HEK293 (cell line): Measurements from ENCODE around the gene TMEM205.

Experiments
- GLI4 ChIP-seq: fragments of 450-650 bp; formaldehyde crosslinking; IDR thresholded peaks from 2 replicates; pipeline ENCODE4 v1.5.1; 2016; ENCODE audit warnings: missing biosample characterization, missing genetic modification characterization
- HOXC10 ChIP-seq: sonication (generic); formaldehyde crosslinking; IDR thresholded peaks from 2 replicates; pipeline ENCODE4 v1.8.1; 2023; ENCODE audit warnings: mild to moderate bottlenecking, missing genetic modification reagents
- OSR2 ChIP-seq: fragments of 450-650 bp; formaldehyde crosslinking; IDR thresholded peaks from 2 replicates; pipeline ENCODE4 v1.5.1; 2016; ENCODE audit warnings: missing biosample characterization, missing genetic modification characterization
- OVOL3 ChIP-seq: fragments of 450-650 bp; formaldehyde crosslinking; IDR thresholded peaks from 2 replicates; pipeline ENCODE4 v1.5.1; 2016; ENCODE audit warnings: missing biosample characterization, missing genetic modification characterization
- REST ChIP-seq: fragments of 450-650 bp; formaldehyde crosslinking; IDR thresholded peaks from 2 replicates; pipeline ENCODE4 v1.5.1; 2016; ENCODE audit warnings: missing biosample characterization, missing genetic modification characterization
- SALL2 ChIP-seq: fragments of 450-650 bp; formaldehyde crosslinking; IDR thresholded peaks from 2 replicates; pipeline ENCODE4 v1.5.0; 2017; ENCODE audit warnings: missing biosample characterization, mild to moderate bottlenecking, missing genetic modification characterization, borderline replicate concordance
- SCRT2 ChIP-seq: fragments of 450-650 bp; formaldehyde crosslinking; IDR thresholded peaks from 2 replicates; pipeline ENCODE4 v1.5.1; 2016; ENCODE audit warnings: missing biosample characterization, missing genetic modification characterization
- ZBTB11 ChIP-seq: fragments of 450-650 bp; formaldehyde crosslinking; conservative IDR thresholded peaks from 2 replicates; pipeline ENCODE4 v1.5.1; 2016; ENCODE audit warnings: low read depth, missing biosample characterization, missing genetic modification characterization
- ZNF133 ChIP-seq: fragments of 450-650 bp; formaldehyde crosslinking; IDR thresholded peaks from 2 replicates; pipeline ENCODE4 v1.5.1; 2016; ENCODE audit warnings: missing biosample characterization, missing genetic modification characterization
- ZNF155 ChIP-seq: fragments of 450-650 bp; formaldehyde crosslinking; IDR thresholded peaks from 2 replicates; pipeline ENCODE4 v1.5.1; 2016; ENCODE audit warnings: missing biosample characterization, missing genetic modification characterization
- ZNF19 ChIP-seq: fragments of 450-650 bp; formaldehyde crosslinking; IDR thresholded peaks from 2 replicates; pipeline ENCODE4; 2016; ENCODE audit warnings: missing biosample characterization, missing genetic modification characterization, low read depth
- ZNF292 ChIP-seq: fragments of 450-650 bp; formaldehyde crosslinking; IDR thresholded peaks from 2 replicates; pipeline ENCODE4 v1.5.1; 2016; ENCODE audit warnings: low read depth, missing biosample characterization, missing genetic modification characterization, borderline replicate concordance
- ZNF311 ChIP-seq: fragments of 450-650 bp; formaldehyde crosslinking; IDR thresholded peaks from 2 replicates; pipeline ENCODE4 v1.5.1; 2017; ENCODE audit warnings: missing biosample characterization, missing genetic modification characterization, borderline replicate concordance
- ZNF341 ChIP-seq: fragments of 450-650 bp; formaldehyde crosslinking; IDR thresholded peaks from 2 replicates; pipeline ENCODE4; 2016; ENCODE audit warnings: low read depth, missing biosample characterization, missing genetic modification characterization
- ZNF404 ChIP-seq: fragments of 450-650 bp; formaldehyde crosslinking; IDR thresholded peaks from 2 replicates; pipeline ENCODE4 v1.5.1; 2017; ENCODE audit warnings: missing biosample characterization, missing genetic modification characterization
- ZNF48 ChIP-seq: fragments of 450-650 bp; formaldehyde crosslinking; IDR thresholded peaks from 2 replicates; pipeline ENCODE4 v1.5.1; 2016; ENCODE audit warnings: missing biosample characterization, missing genetic modification characterization
- ZNF549 ChIP-seq: fragments of 450-650 bp; IDR thresholded peaks from 2 replicates; pipeline ENCODE4 v1.5.1; 2018; ENCODE audit warnings: missing biosample characterization, missing genetic modification characterization, mild to moderate bottlenecking, inconsistent platforms, moderate library complexity
- ZNF555 ChIP-seq: fragments of 450-650 bp; formaldehyde crosslinking; conservative IDR thresholded peaks from 2 replicates; pipeline ENCODE4 v1.5.1; 2017; ENCODE audit warnings: missing biosample characterization, mild to moderate bottlenecking, missing genetic modification characterization, inconsistent platforms
- ZNF621 ChIP-seq: fragments of 450-650 bp; formaldehyde crosslinking; IDR thresholded peaks from 2 replicates; pipeline ENCODE4 v1.5.1; 2017; ENCODE audit warnings: missing biosample characterization, missing genetic modification characterization
- ZNF639 ChIP-seq: fragments of 450-650 bp; formaldehyde crosslinking; IDR thresholded peaks from 2 replicates; pipeline ENCODE4 v1.5.1; 2016; ENCODE audit warnings: missing biosample characterization, missing genetic modification characterization
- TF ChIP-seq, protein P1 (sequence below): fragments of 450-650 bp; formaldehyde crosslinking; optimal IDR thresholded peaks from 2 replicates; pipeline ENCODE3; 2016; ENCODE audit warnings: missing biosample characterization, mild to moderate bottlenecking, missing genetic modification characterization
- TF ChIP-seq, protein P2 (sequence below): fragments of 450-650 bp; formaldehyde crosslinking; IDR thresholded peaks from 2 replicates; pipeline ENCODE4 v1.5.1; 2017; ENCODE audit warnings: missing biosample characterization, missing genetic modification characterization
- TF ChIP-seq, protein P3 (sequence below): fragments of 450-650 bp; formaldehyde crosslinking; IDR thresholded peaks from 2 replicates; pipeline ENCODE4 v1.5.1; 2016; ENCODE audit warnings: missing biosample characterization, missing genetic modification characterization
- TF ChIP-seq, protein P4 (sequence below): fragments of 450-650 bp; formaldehyde crosslinking; IDR thresholded peaks from 2 replicates; pipeline ENCODE4 v1.5.1; 2016; ENCODE audit warnings: missing biosample characterization, missing genetic modification characterization
- TF ChIP-seq, protein P5 (sequence below): IDR thresholded peaks from 2 replicates; pipeline ENCODE4 v1.6.1; 2011; ENCODE audit warnings: mild to moderate bottlenecking, low read depth, low read length, borderline replicate concordance

Gene TMEM205

GRCh38 chr19:11382898-11383705 is 37.0 kb upstream of the TMEM205 start (continued):
- TF ChIP-seq GLI4 (tag by site-specific recombination): peak; percentile 65; the same call in 1 of the 2 replicates
- TF ChIP-seq ZNF48 (tag by site-specific recombination): no peak
- TF ChIP-seq ZNF19: no peak
- no peak; the same call in 1 of the 2 replicates for TF ChIP-seq ZNF639 (tag by site-specific recombination)
- TF ChIP-seq ZNF311 (tag by site-specific recombination): no peak
- no peak for TF ChIP-seq ZNF404 (tag by site-specific recombination)
- TF ChIP-seq, protein P1, sequence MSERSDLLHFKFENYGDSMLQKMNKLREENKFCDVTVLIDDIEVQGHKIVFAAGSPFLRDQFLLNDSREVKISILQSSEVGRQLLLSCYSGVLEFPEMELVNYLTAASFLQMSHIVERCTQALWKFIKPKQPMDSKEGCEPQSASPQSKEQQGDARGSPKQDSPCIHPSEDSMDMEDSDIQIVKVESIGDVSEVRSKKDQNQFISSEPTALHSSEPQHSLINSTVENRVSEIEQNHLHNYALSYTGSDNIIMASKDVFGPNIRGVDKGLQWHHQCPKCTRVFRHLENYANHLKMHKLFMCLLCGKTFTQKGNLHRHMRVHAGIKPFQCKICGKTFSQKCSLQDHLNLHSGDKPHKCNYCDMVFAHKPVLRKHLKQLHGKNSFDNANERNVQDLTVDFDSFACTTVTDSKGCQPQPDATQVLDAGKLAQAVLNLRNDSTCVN (tag by site-specific recombination): peak; percentile 82
- TF ChIP-seq OVOL3 (tag by site-specific recombination): no peak
- TF ChIP-seq, protein P2, sequence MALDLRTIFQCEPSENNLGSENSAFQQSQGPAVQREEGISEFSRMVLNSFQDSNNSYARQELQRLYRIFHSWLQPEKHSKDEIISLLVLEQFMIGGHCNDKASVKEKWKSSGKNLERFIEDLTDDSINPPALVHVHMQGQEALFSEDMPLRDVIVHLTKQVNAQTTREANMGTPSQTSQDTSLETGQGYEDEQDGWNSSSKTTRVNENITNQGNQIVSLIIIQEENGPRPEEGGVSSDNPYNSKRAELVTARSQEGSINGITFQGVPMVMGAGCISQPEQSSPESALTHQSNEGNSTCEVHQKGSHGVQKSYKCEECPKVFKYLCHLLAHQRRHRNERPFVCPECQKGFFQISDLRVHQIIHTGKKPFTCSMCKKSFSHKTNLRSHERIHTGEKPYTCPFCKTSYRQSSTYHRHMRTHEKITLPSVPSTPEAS (tag by site-specific recombination): no peak
- TF ChIP-seq ZNF292: no peak
- no peak for TF ChIP-seq ZNF549 (tag by site-specific recombination)
- TF ChIP-seq, protein P3, sequence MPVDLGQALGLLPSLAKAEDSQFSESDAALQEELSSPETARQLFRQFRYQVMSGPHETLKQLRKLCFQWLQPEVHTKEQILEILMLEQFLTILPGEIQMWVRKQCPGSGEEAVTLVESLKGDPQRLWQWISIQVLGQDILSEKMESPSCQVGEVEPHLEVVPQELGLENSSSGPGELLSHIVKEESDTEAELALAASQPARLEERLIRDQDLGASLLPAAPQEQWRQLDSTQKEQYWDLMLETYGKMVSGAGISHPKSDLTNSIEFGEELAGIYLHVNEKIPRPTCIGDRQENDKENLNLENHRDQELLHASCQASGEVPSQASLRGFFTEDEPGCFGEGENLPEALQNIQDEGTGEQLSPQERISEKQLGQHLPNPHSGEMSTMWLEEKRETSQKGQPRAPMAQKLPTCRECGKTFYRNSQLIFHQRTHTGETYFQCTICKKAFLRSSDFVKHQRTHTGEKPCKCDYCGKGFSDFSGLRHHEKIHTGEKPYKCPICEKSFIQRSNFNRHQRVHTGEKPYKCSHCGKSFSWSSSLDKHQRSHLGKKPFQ: no peak
- peak; percentile 83 for TF ChIP-seq ZNF341 (tag by site-specific recombination)
- TF ChIP-seq HOXC10 (CRISPR knock-in tag): no peak
- TF ChIP-seq ZNF621: no peak
- TF ChIP-seq, protein P4, sequence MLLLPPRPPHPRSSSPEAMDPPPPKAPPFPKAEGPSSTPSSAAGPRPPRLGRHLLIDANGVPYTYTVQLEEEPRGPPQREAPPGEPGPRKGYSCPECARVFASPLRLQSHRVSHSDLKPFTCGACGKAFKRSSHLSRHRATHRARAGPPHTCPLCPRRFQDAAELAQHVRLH (tag by site-specific recombination): peak; percentile 85
- no peak for TF ChIP-seq REST (tag by site-specific recombination)
- no peak for TF ChIP-seq SALL2 (tag by site-specific recombination)
- TF ChIP-seq, protein P5, sequence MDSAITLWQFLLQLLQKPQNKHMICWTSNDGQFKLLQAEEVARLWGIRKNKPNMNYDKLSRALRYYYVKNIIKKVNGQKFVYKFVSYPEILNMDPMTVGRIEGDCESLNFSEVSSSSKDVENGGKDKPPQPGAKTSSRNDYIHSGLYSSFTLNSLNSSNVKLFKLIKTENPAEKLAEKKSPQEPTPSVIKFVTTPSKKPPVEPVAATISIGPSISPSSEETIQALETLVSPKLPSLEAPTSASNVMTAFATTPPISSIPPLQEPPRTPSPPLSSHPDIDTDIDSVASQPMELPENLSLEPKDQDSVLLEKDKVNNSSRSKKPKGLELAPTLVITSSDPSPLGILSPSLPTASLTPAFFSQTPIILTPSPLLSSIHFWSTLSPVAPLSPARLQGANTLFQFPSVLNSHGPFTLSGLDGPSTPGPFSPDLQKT: no peak
- no peak for TF ChIP-seq ZNF133 (tag by site-specific recombination)
- TF ChIP-seq ZNF155 (tag by site-specific recombination): no peak
- no peak; the same call in 1 of the 2 replicates for TF ChIP-seq OSR2 (tag by site-specific recombination)
- TF ChIP-seq ZBTB11 (tag by site-specific recombination): peak; percentile 27; the same call in 1 of the 2 replicates
- TF ChIP-seq ZNF555 (tag by site-specific recombination): no peak
- TF ChIP-seq SCRT2 (tag by site-specific recombination): no peak
